HCT116 (cell line): Measurements from ENCODE around the gene MRPL34. TPM values are rescaled to one million over a fixed set of nuclear protein-coding genes. Genes with fewer than 3 reads are reported as not detected.

ENCODE experiments used
- ATAC-seq: fragments of 200-7000 bp; cut with Tn5 transposase; 2 replicates; pipeline ENCODE4 v1.9.1; 2020; ENCODE audit warnings: mild to moderate bottlenecking, moderate library complexity
- BruUV-seq: library from RNA; stranded (reverse); fragments of 400-500 nt; replicated peaks from 2 replicates; lab custom pipeline; 2021; lab: Mats Ljungman, UMichigan
- CTCF ChIA-PET: fragments of 300-600 bp; sonication (Branson Sonifier 250); formaldehyde crosslinking; loops from one replicate; lab custom pipeline; 2021; ENCODE audit warnings: antibody characterized with exemption; lab: Charles Lee
- POLR2A ChIA-PET: fragments of 300-600, 350-600 bp; sonication (Branson Sonifier 250); formaldehyde crosslinking; loops from one replicate; lab custom pipeline; 2021; ENCODE audit warnings: antibody characterized with exemption; lab: Charles Lee
- RAD21 ChIA-PET, 2 experiments: fragments of 300-600 bp; sonication (Branson Sonifier 250); formaldehyde crosslinking; loops; one replicate each; lab custom pipeline; 2023; ENCODE audit warnings: low total read pairs in 2 of 2; ENCODE audit not compliant: uncharacterized antibody in 2 of 2, unreplicated experiment in 2 of 2, low non-redundant PET in 1 of 2; lab: Charles Lee
- DNase-seq: peaks from one replicate; pipeline ENCODE4 v3.0.0-alpha.2; 2010; ENCODE audit warnings: low read depth, low spot score
- H2AFZ ChIP-seq: fragments of 200-600 bp; shearing (Covaris generic), sonication (generic); 2 replicates; pipeline ENCODE4 v1.6.1; 2017; ENCODE audit warnings: low read depth, mixed run types, mixed read lengths, antibody characterized with exemption, low read length; ENCODE audit not compliant: poor library complexity, severe bottlenecking
- H3K27ac ChIP-seq: 2 replicates; pipeline ENCODE4 v1.5.1; 2012; ENCODE audit warnings: low read depth, low read length
- H3K27me3 ChIP-seq: fragments of 200-600 bp; sonication (generic); 2 replicates; pipeline ENCODE4 v1.6.1; 2016; ENCODE audit warnings: mixed run types, low read length, mixed read lengths; ENCODE audit not compliant: insufficient read depth
- H3K36me3 ChIP-seq, 2 experiments: fragments of 200-500 bp in 1 of 2; fragments of 200-600 bp in 1 of 2; sonication (Bioruptor generic) in 1 of 2; sonication (generic) in 1 of 2; 2 replicates each; pipeline versions ENCODE4 v1.5.1 to v1.6.1; 2014 to 2016; ENCODE audit warnings: low read length in 2 of 2, inconsistent platforms in 1 of 2, mixed read lengths in 1 of 2, mixed run types in 1 of 2; ENCODE audit not compliant: insufficient read depth in 2 of 2, control insufficient read depth in 1 of 2
- H3K4me1 ChIP-seq, 2 experiments: fragments of 200-600 bp in 1 of 2; sonication (generic) in 1 of 2; 2 replicates each; pipeline versions ENCODE4 v1.5.1 to v1.6.1; 2012 to 2017; ENCODE audit warnings: low read length in 2 of 2, inconsistent platforms in 1 of 2, mild to moderate bottlenecking in 1 of 2, mixed read lengths in 1 of 2, mixed run types in 1 of 2, moderate library complexity in 1 of 2; ENCODE audit not compliant: insufficient read depth in 2 of 2, control insufficient read depth in 1 of 2
- H3K4me2 ChIP-seq: fragments of 200-600 bp; sonication (generic); 2 replicates; pipeline ENCODE4 v1.6.1; 2017; ENCODE audit warnings: mixed run types, low read length, mixed read lengths
- H3K4me3 ChIP-seq, 2 experiments: fragments of 200-600 bp in 1 of 2; sonication (generic) in 1 of 2; replicated peaks in 1 of 2; 2 replicates each; pipeline ENCODE4 v1.5.1; 2011 to 2016; ENCODE audit warnings: low read length in 2 of 2, control low read depth in 1 of 2, low read depth in 1 of 2, mild to moderate bottlenecking in 1 of 2, mixed read lengths in 1 of 2, mixed run types in 1 of 2
- H3K79me2 ChIP-seq: fragments of 200-600 bp; sonication (generic); 2 replicates; pipeline ENCODE4 v1.6.1; 2017; ENCODE audit warnings: mild to moderate bottlenecking, mixed run types, low read length, moderate library complexity, mixed read lengths; ENCODE audit not compliant: insufficient read depth
- H3K9ac ChIP-seq: fragments of 200-600 bp; sonication (generic); 2 replicates; pipeline ENCODE4 v1.6.1; 2016; ENCODE audit warnings: low read length, mixed read lengths
- H3K9me2 ChIP-seq: fragments of 200-600 bp; sonication (generic), shearing (Covaris generic); 2 replicates; pipeline ENCODE4 v1.6.1; 2017; ENCODE audit warnings: mixed run types, mild to moderate bottlenecking, moderate library complexity; ENCODE audit not compliant: insufficient read depth
- H3K9me3 ChIP-seq, 2 experiments: fragments of 200-500 bp in 1 of 2; fragments of 200-600 bp in 1 of 2; sonication (Bioruptor generic) in 1 of 2; sonication (generic) in 1 of 2; 2 replicates each; pipeline ENCODE4 v1.6.1; 2014 to 2017; ENCODE audit warnings: low read length in 2 of 2, mixed read lengths in 2 of 2, inconsistent platforms in 1 of 2, low read depth in 1 of 2, mild to moderate bottlenecking in 1 of 2, mixed run types in 1 of 2, moderate library complexity in 1 of 2; ENCODE audit not compliant: control insufficient read depth in 1 of 2, insufficient read depth in 1 of 2
- H4K20me1 ChIP-seq: fragments of 200-600 bp; sonication (generic), shearing (Covaris generic); 2 replicates; pipeline ENCODE4 v1.6.1; 2017; ENCODE audit warnings: mixed run types, mild to moderate bottlenecking, moderate library complexity; ENCODE audit not compliant: insufficient read depth
- ELF1 ChIP-seq: IDR thresholded peaks from 2 replicates; pipeline ENCODE4 v1.6.1; 2012; ENCODE audit warnings: low read depth, borderline replicate concordance
- EZH2 ChIP-seq: fragments of 200-600 bp; sonication (generic); IDR thresholded peaks from 2 replicates; pipeline ENCODE4 v1.6.1; 2017; ENCODE audit warnings: antibody characterized with exemption, mixed run types
- EZH2phosphoT487 ChIP-seq: fragments of 200-600 bp; IDR thresholded peaks from 2 replicates; pipeline ENCODE4 v1.6.1; 2018; ENCODE audit warnings: antibody characterized with exemption, borderline replicate concordance
- FOSL1 ChIP-seq: IDR thresholded peaks from 2 replicates; pipeline ENCODE4 v1.6.1; 2012; ENCODE audit warnings: low read depth
- POLR2A ChIP-seq: IDR thresholded peaks from 2 replicates; pipeline ENCODE4 v1.7.0; 2011; ENCODE audit warnings: borderline replicate concordance; ENCODE audit not compliant: insufficient read depth, insufficient read length; ENCODE audit errors: extremely low read depth
- RAD21 ChIP-seq: IDR thresholded peaks from 2 replicates; pipeline ENCODE4 v1.6.1; 2012; ENCODE audit warnings: low read depth, mild to moderate bottlenecking
- SP1 ChIP-seq: IDR thresholded peaks from 2 replicates; pipeline ENCODE4 v1.6.1; 2012; ENCODE audit warnings: low read depth
- ZFX ChIP-seq: fragments of 450-650 bp; IDR thresholded peaks from 2 replicates; pipeline ENCODE4 v1.6.1; 2017
- ZNF274 ChIP-seq: fragments of 200-500 bp; sonication (Bioruptor generic); IDR thresholded peaks from 2 replicates; pipeline ENCODE4 v1.6.1; 2014; ENCODE audit warnings: mild to moderate bottlenecking, low read depth, low read length, inconsistent platforms
- intact Hi-C: fragments of 100-400 bp; cut with micrococcal nuclease; formaldehyde crosslinking; loops from 2 replicates; pipeline ENCODE4 v1.10.0; 2022
- total RNA-seq: library from RNA; stranded (reverse); gene quantifications from one replicate; pipeline ENCODE4 v1.2.1, GENCODE V29; 2021; ENCODE audit not compliant: unreplicated experiment
- TF ChIP-seq, protein P1 (sequence below), 3 experiments: fragments of 200-600 bp in 1 of 3; sonication (generic) in 1 of 3; IDR thresholded peaks in 2 of 3; conservative IDR thresholded peaks in 1 of 3; 2 replicates each; pipeline ENCODE4 v1.5.1; 2012 to 2017; ENCODE audit warnings: low read depth in 2 of 3, low read length in 2 of 3, antibody characterized with exemption in 1 of 3, borderline replicate concordance in 1 of 3, control low read depth in 1 of 3, mild to moderate bottlenecking in 1 of 3, mixed read lengths in 1 of 3, mixed run types in 1 of 3, moderate library complexity in 1 of 3; ENCODE audit not compliant: insufficient read depth in 1 of 3

The MRPL34 gene
- total RNA-seq, 1 experiment from 2014 or later, result 114 TPM

DNA sequence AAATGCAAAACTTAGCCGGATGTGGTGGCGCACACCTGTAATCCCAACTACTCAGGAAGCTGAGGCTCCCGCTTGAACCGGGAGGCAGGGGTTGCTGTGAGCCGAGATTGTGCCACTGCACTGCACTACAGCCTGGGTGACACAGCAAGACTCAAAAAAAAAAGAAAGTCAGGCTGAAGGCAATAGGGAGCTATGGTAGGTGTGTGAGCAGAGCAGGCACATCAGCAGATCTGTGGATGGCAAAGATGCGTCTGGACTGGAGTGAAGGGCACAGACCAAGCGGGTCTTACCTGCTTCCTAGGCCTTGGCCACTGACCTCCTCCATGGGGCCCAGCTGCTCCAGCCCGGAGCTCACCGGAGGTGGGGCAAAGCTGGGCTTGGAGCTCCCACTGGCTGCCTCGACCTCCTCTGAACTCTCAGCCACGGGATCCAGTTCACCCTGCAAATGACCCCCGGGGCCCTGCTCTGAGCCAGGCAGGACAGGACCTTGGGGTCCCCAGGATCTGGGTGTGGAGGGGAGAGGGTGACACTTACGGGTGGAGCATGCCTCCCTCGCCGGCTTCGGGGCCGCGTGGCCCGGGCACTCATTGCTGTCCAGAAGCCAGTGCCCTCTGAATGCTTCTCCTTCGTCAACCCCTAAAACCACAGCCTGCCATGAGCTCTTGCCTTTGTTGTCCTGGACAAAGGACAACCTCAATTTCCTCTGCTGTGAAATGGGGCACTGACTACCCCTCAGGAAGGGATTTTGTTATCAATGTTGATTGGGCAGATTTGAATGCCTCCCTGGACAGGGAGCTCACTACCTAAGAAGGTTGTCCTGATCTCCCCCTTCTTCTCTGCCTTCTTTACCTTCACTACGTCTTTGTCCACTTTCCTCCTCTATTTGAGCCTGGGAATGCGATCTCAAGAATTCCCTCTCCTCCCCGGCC is 41.7 kb upstream of the MRPL34 start:
- TF ChIP-seq SP1 (no peak), ZFX (no peak), POLR2A (no peak), ELF1 (no peak), EZH2 (no peak), EZH2phosphoT487 (no peak), RAD21 (no peak), ZNF274 (no peak), FOSL1 (no peak)
- TF ChIP-seq, protein P1, sequence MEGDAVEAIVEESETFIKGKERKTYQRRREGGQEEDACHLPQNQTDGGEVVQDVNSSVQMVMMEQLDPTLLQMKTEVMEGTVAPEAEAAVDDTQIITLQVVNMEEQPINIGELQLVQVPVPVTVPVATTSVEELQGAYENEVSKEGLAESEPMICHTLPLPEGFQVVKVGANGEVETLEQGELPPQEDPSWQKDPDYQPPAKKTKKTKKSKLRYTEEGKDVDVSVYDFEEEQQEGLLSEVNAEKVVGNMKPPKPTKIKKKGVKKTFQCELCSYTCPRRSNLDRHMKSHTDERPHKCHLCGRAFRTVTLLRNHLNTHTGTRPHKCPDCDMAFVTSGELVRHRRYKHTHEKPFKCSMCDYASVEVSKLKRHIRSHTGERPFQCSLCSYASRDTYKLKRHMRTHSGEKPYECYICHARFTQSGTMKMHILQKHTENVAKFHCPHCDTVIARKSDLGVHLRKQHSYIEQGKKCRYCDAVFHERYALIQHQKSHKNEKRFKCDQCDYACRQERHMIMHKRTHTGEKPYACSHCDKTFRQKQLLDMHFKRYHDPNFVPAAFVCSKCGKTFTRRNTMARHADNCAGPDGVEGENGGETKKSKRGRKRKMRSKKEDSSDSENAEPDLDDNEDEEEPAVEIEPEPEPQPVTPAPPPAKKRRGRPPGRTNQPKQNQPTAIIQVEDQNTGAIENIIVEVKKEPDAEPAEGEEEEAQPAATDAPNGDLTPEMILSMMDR (IDR thresholded peaks at IDR 0.05 in 2 of 3, conservative IDR thresholded peaks at IDR 0.05 in 1 of 3; ENCODE audit: borderline replicate concordance in 1 of 3, insufficient read depth in 1 of 3, low read depth in 2 of 3, low read length in 2 of 3), result no peak
- Histone ChIP-seq H3K9me2 (no peaks in the 10 kb centered on the region), H3K9me3 (no peaks in the 10 kb centered on the region), H3K27me3 (no peaks in the 10 kb centered on the region), H3K27ac (no peak overlapping the region), H3K4me1 (peaks cover 3 to 17% of the 10 kb centered on the region in 2 experiments; a peak in 3 of 4 replicates), H2AFZ (no peak overlapping the region), H3K36me3 (peaks cover 0 to 4% of the 10 kb centered on the region in 2 experiments; a peak in 1 of 4 replicates), H3K4me3 (no peak overlapping the region), H4K20me1 (no peaks in the 10 kb centered on the region), H3K79me2 (peaks cover 15% of the 10 kb centered on the region), H3K4me2 (no peak overlapping the region), H3K9ac (no peak overlapping the region)
- RAD21 ChIA-PET, result no interaction called here
- no TSS peak for BruUV-seq
- POLR2A ChIA-PET, result interaction anchor here (1.3 kb wide), 1 partner anchor 29 kb away, joined by 3 read pairs; no protein-coding TSS in a partner anchor
- DNase-seq, result no peak
- no peak for ATAC-seq
- CTCF ChIA-PET, result no interaction called here
- intact Hi-C loops, result no loop called here
